WTC11 (cell line): ENCODE results near the gene SNRNP200. TPM values are rescaled to one million over a fixed set of nuclear protein-coding genes. Genes with fewer than 3 reads are reported as not detected.

ENCODE experiments used
- ATAC-seq: fragments of 200-7000 bp; cut with Tn5 transposase; 2 replicates; pipeline ENCODE4 v1.10.0; 2021; ENCODE audit warnings: mild to moderate bottlenecking, moderate library complexity
- CTCF ChIA-PET: fragments of 300-600 bp; sonication (Branson Sonifier 250); formaldehyde crosslinking; loops from one replicate; lab custom pipeline; 2021; ENCODE audit warnings: antibody characterized with exemption; lab: Charles Lee
- POLR2A ChIA-PET: fragments of 350-600 bp; sonication (Branson Sonifier 250); formaldehyde crosslinking; loops from one replicate; lab custom pipeline; 2021; ENCODE audit warnings: antibody characterized with exemption; lab: Charles Lee
- DNase-seq: peaks from one replicate; pipeline ENCODE4 v3.0.0; 2021; ENCODE audit warnings: low spot score
- H3K27ac Mint-ChIP-seq: 2 replicates; pipeline ENCODE4 v1.8.0; 2021; ENCODE audit warnings: mixed read lengths
- H3K27me3 Mint-ChIP-seq: 2 replicates; pipeline ENCODE4 v1.8.0; 2021; ENCODE audit warnings: low read depth, mild to moderate bottlenecking, moderate library complexity, mixed read lengths
- H3K36me3 Mint-ChIP-seq: 2 replicates; pipeline ENCODE4 v1.8.0; 2021; ENCODE audit warnings: mixed read lengths
- H3K4me1 Mint-ChIP-seq: 2 replicates; pipeline ENCODE4 v1.8.0; 2022; ENCODE audit warnings: mixed read lengths
- H3K4me3 Mint-ChIP-seq: 2 replicates; pipeline ENCODE4 v1.8.0; 2021; ENCODE audit warnings: mild to moderate bottlenecking, moderate library complexity, mixed read lengths
- H3K9me3 Mint-ChIP-seq: 2 replicates; pipeline ENCODE4 v1.8.0; 2021; ENCODE audit warnings: mixed read lengths
- FOXJ3 ChIP-seq: sonication (generic); formaldehyde crosslinking; IDR thresholded peaks from 2 replicates; pipeline ENCODE4 v1.9.0; 2021; ENCODE audit warnings: missing genetic modification reagents, mild to moderate bottlenecking, borderline replicate concordance
- HMGA2 ChIP-seq: fragments of 250-450 bp; sonication (Bioruptor Pico); IDR thresholded peaks from 2 replicates; pipeline ENCODE4 v1.4.0; 2021; ENCODE audit warnings: mild to moderate bottlenecking, moderate library complexity
- IRF2 ChIP-seq: sonication (generic); formaldehyde crosslinking; IDR thresholded peaks from 2 replicates; pipeline ENCODE4 v1.8.0; 2022; ENCODE audit warnings: low read depth, missing genetic modification reagents, borderline replicate concordance
- TEAD4 ChIP-seq: sonication (generic); formaldehyde crosslinking; IDR thresholded peaks from 2 replicates; pipeline ENCODE4 v1.8.0; 2022; ENCODE audit warnings: mild to moderate bottlenecking, missing genetic modification reagents
- ZNF219 ChIP-seq: sonication (generic); formaldehyde crosslinking; IDR thresholded peaks from 2 replicates; pipeline ENCODE4 v1.8.0; 2023; ENCODE audit warnings: missing genetic modification reagents, mild to moderate bottlenecking, borderline replicate concordance
- ZNF396 ChIP-seq: fragments of 250-450 bp; sonication (Bioruptor Pico); IDR thresholded peaks from 2 replicates; pipeline ENCODE4 v1.8.0; 2021; ENCODE audit warnings: mild to moderate bottlenecking, moderate library complexity, borderline replicate concordance
- ZNF416 ChIP-seq: fragments of 250-450 bp; sonication (Bioruptor Pico); IDR thresholded peaks from 2 replicates; pipeline ENCODE4 v1.9.0; 2021; ENCODE audit warnings: mild to moderate bottlenecking, inconsistent platforms
- total RNA-seq: library from RNA; stranded (reverse); gene quantifications from 3 replicates; pipeline ENCODE4 v1.2.3, GENCODE V29; 2021
- TF ChIP-seq, protein P1 (sequence below): sonication (generic); formaldehyde crosslinking; IDR thresholded peaks from 2 replicates; pipeline ENCODE4 v1.8.0; 2022; ENCODE audit warnings: mild to moderate bottlenecking, missing genetic modification reagents
- TF ChIP-seq, protein P2 (sequence below): sonication (generic); formaldehyde crosslinking; IDR thresholded peaks from 2 replicates; pipeline ENCODE4 v1.8.1; 2022; ENCODE audit warnings: low read depth, mild to moderate bottlenecking, moderate library complexity, missing genetic modification reagents, borderline replicate concordance
- TF ChIP-seq, protein P3 (sequence below): fragments of 250-450 bp; sonication (Bioruptor Pico); IDR thresholded peaks from 2 replicates; pipeline ENCODE4 v1.9.0; 2021; ENCODE audit warnings: mild to moderate bottlenecking, borderline replicate concordance
- TF ChIP-seq, protein P4 (sequence below): fragments of 250-450 bp; sonication (Bioruptor Pico); IDR thresholded peaks from 2 replicates; pipeline ENCODE4 v1.9.0; 2021; ENCODE audit warnings: mild to moderate bottlenecking
- TF ChIP-seq, protein P5 (sequence below): sonication (generic); formaldehyde crosslinking; IDR thresholded peaks from 2 replicates; pipeline ENCODE4 v1.8.1; 2023; ENCODE audit warnings: mild to moderate bottlenecking, missing genetic modification reagents
- TF ChIP-seq, protein P6 (sequence below): fragments of 250-450 bp; sonication (Bioruptor Pico); IDR thresholded peaks from 2 replicates; pipeline ENCODE4 v1.8.0; 2021; ENCODE audit warnings: mild to moderate bottlenecking

Gene SNRNP200
- total RNA-seq, 1 experiment from 2014 or later: 226 TPM

DNA sequence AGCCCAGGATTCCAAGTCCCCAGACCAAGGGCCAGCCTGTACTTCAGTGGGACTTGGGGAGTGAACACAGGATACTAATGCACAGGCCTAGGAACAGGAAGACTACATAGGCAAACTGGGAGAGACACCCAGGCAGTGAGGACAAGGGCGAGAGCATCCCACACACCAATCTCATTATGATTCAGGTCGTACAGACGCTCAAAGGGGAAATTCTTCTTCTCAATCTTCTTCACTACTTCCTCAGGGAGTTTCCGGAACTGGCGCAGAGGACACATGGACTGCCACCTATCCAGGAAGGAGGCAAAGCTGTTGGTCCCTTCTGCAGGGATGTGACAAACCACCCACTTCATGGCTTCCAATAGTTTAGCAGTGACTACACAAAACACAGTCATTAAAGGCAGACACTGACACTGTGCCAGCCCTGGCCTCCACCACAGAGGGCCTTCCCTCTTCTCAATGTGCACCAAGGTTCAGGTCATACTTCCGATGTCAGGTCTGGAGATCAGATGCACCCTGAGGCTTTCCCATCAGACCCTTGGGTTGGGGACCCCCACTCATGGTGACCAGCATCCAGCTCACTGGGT lies 18.0 kb downstream of the SNRNP200 start:
- Mint-ChIP-seq H3K9me3 (no peaks in the 10 kb centered on the region), H3K27me3 (no peaks in the 10 kb centered on the region), H3K4me1 (no peaks in the 10 kb centered on the region), H3K27ac (no peak overlapping the region), H3K4me3 (no peak overlapping the region), H3K36me3 (peaks cover 99% of the 10 kb centered on the region)
- DNase-seq (no peak), ATAC-seq (no peak)
- CTCF ChIA-PET: no interaction called here
- TF ChIP-seq FOXJ3 (CRISPR knock-in tag): no peak
- TF ChIP-seq, protein P1, sequence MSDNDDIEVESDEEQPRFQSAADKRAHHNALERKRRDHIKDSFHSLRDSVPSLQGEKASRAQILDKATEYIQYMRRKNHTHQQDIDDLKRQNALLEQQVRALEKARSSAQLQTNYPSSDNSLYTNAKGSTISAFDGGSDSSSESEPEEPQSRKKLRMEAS: no peak
- TF ChIP-seq ZNF416 (CRISPR knock-in tag): no peak
- no peak for TF ChIP-seq ZNF219
- TF ChIP-seq HMGA2 (CRISPR knock-in tag): no peak
- TF ChIP-seq, protein P2, sequence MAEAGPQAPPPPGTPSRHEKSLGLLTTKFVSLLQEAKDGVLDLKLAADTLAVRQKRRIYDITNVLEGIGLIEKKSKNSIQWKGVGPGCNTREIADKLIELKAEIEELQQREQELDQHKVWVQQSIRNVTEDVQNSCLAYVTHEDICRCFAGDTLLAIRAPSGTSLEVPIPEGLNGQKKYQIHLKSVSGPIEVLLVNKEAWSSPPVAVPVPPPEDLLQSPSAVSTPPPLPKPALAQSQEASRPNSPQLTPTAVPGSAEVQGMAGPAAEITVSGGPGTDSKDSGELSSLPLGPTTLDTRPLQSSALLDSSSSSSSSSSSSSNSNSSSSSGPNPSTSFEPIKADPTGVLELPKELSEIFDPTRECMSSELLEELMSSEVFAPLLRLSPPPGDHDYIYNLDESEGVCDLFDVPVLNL (CRISPR knock-in tag): no peak
- TF ChIP-seq, protein P3, sequence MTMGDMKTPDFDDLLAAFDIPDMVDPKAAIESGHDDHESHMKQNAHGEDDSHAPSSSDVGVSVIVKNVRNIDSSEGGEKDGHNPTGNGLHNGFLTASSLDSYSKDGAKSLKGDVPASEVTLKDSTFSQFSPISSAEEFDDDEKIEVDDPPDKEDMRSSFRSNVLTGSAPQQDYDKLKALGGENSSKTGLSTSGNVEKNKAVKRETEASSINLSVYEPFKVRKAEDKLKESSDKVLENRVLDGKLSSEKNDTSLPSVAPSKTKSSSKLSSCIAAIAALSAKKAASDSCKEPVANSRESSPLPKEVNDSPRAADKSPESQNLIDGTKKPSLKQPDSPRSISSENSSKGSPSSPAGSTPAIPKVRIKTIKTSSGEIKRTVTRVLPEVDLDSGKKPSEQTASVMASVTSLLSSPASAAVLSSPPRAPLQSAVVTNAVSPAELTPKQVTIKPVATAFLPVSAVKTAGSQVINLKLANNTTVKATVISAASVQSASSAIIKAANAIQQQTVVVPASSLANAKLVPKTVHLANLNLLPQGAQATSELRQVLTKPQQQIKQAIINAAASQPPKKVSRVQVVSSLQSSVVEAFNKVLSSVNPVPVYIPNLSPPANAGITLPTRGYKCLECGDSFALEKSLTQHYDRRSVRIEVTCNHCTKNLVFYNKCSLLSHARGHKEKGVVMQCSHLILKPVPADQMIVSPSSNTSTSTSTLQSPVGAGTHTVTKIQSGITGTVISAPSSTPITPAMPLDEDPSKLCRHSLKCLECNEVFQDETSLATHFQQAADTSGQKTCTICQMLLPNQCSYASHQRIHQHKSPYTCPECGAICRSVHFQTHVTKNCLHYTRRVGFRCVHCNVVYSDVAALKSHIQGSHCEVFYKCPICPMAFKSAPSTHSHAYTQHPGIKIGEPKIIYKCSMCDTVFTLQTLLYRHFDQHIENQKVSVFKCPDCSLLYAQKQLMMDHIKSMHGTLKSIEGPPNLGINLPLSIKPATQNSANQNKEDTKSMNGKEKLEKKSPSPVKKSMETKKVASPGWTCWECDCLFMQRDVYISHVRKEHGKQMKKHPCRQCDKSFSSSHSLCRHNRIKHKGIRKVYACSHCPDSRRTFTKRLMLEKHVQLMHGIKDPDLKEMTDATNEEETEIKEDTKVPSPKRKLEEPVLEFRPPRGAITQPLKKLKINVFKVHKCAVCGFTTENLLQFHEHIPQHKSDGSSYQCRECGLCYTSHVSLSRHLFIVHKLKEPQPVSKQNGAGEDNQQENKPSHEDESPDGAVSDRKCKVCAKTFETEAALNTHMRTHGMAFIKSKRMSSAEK (CRISPR knock-in tag): no peak
- TF ChIP-seq TEAD4 (CRISPR knock-in tag): no peak
- POLR2A ChIA-PET: no interaction called here

DNA sequence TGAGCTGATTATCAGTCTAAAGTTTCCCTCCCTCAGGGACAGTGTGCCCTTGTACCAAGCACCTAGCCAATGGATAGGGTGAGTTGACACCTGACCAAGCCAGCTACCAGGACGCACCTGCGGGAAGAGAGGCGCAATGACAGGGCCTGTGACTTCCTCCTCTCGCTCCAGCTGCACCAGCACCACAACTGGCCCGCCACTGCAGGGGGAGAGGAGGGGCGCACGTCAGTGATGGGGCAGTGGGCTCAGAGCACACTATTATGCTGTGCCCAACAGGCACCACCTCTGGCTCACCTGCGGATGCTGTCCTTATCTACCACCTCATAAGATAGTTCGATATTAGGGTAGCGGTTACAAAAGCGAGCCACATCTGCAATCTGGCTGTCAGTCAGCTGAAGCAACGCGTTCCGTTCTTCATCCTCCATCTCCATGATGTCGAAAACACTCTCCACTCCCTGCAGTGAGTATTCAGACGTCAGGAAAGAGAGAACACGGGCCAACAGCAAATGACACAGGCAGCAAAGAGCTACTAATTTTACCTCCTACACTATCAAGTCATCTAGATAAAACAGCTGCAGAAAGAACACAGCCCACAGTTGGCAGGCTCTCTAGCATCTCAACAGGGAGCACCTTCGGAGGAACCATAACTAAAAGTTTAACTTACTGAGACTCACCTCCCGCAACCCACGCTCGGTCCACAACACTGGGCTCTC lies 28.4 kb downstream of the SNRNP200 start:
- TF ChIP-seq, protein P4, sequence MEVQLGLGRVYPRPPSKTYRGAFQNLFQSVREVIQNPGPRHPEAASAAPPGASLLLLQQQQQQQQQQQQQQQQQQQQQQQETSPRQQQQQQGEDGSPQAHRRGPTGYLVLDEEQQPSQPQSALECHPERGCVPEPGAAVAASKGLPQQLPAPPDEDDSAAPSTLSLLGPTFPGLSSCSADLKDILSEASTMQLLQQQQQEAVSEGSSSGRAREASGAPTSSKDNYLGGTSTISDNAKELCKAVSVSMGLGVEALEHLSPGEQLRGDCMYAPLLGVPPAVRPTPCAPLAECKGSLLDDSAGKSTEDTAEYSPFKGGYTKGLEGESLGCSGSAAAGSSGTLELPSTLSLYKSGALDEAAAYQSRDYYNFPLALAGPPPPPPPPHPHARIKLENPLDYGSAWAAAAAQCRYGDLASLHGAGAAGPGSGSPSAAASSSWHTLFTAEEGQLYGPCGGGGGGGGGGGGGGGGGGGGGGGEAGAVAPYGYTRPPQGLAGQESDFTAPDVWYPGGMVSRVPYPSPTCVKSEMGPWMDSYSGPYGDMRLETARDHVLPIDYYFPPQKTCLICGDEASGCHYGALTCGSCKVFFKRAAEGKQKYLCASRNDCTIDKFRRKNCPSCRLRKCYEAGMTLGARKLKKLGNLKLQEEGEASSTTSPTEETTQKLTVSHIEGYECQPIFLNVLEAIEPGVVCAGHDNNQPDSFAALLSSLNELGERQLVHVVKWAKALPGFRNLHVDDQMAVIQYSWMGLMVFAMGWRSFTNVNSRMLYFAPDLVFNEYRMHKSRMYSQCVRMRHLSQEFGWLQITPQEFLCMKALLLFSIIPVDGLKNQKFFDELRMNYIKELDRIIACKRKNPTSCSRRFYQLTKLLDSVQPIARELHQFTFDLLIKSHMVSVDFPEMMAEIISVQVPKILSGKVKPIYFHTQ (CRISPR knock-in tag): no peak
- TF ChIP-seq, protein P5, sequence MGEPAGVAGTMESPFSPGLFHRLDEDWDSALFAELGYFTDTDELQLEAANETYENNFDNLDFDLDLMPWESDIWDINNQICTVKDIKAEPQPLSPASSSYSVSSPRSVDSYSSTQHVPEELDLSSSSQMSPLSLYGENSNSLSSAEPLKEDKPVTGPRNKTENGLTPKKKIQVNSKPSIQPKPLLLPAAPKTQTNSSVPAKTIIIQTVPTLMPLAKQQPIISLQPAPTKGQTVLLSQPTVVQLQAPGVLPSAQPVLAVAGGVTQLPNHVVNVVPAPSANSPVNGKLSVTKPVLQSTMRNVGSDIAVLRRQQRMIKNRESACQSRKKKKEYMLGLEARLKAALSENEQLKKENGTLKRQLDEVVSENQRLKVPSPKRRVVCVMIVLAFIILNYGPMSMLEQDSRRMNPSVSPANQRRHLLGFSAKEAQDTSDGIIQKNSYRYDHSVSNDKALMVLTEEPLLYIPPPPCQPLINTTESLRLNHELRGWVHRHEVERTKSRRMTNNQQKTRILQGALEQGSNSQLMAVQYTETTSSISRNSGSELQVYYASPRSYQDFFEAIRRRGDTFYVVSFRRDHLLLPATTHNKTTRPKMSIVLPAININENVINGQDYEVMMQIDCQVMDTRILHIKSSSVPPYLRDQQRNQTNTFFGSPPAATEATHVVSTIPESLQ (CRISPR knock-in tag): no peak
- TF ChIP-seq IRF2 (CRISPR knock-in tag) (no peak), ZNF396 (CRISPR knock-in tag) (no peak)
- TF ChIP-seq, protein P6, sequence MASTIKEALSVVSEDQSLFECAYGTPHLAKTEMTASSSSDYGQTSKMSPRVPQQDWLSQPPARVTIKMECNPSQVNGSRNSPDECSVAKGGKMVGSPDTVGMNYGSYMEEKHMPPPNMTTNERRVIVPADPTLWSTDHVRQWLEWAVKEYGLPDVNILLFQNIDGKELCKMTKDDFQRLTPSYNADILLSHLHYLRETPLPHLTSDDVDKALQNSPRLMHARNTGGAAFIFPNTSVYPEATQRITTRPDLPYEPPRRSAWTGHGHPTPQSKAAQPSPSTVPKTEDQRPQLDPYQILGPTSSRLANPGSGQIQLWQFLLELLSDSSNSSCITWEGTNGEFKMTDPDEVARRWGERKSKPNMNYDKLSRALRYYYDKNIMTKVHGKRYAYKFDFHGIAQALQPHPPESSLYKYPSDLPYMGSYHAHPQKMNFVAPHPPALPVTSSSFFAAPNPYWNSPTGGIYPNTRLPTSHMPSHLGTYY (CRISPR knock-in tag): no peak
- DNase-seq (no peak), ATAC-seq (no peak)
- Mint-ChIP-seq H3K27me3 (no peaks in the 10 kb centered on the region), H3K4me1 (no peaks in the 10 kb centered on the region), H3K4me3 (no peak overlapping the region), H3K36me3 (peaks cover 81% of the 10 kb centered on the region), H3K27ac (no peak overlapping the region), H3K9me3 (no peaks in the 10 kb centered on the region)
- POLR2A ChIA-PET: interaction anchor here (0.7 kb wide), 1 partner anchor 284 kb away, joined by 6 read pairs; no protein-coding TSS in a partner anchor
- CTCF ChIA-PET: interaction anchor here (0.6 kb wide), 1 partner anchor 215 kb away, joined by 3 read pairs; no protein-coding TSS in a partner anchor
